Stomach (tissue), 9 donors: ENCODE data around the gene LONP1. TPM values are rescaled to one million over a fixed set of nuclear protein-coding genes. Genes with fewer than 3 reads are reported as not detected.

Experiments
- DNase-seq, 2 donors: peaks; one replicate each; pipeline versions ENCODE4 v3.0.0 to v3.0.0-alpha.2; 2013 to 2019
- H3K27ac ChIP-seq, 5 donors: fragments of 200-600 bp in 4 of 5; sonication (generic) in 4 of 5; one replicate each; pipeline ENCODE4 v1.5.1; 2013 to 2019; ENCODE audit warnings: mild to moderate bottlenecking in 1 of 5, moderate library complexity in 1 of 5
- H3K27me3 ChIP-seq, 3 donors: fragments of 200-600 bp; sonication (generic); one replicate each; pipeline ENCODE4 v1.5.1; 2017 to 2019; ENCODE audit warnings: mixed run types in 1 of 3
- H3K36me3 ChIP-seq, 4 donors: fragments of 200-600 bp; sonication (generic); 1 replicate in 3 of 4; 2 replicates in 1 of 4; pipeline ENCODE4 v1.5.1; 2016 to 2019
- H3K4me1 ChIP-seq, 4 donors: fragments of 200-600 bp; sonication (generic); one replicate each; pipeline ENCODE4 v1.5.1; 2016 to 2019
- H3K4me3 ChIP-seq, 4 donors: fragments of 200-600 bp; sonication (generic) in 3 of 4; one replicate each; pipeline ENCODE4 v1.5.1; 2016 to 2019; ENCODE audit warnings: mild to moderate bottlenecking in 1 of 4
- H3K9me3 ChIP-seq, 4 donors: fragments of 200-600 bp; sonication (generic); one replicate each; pipeline ENCODE4 v1.5.1; 2016 to 2019
- EP300 ChIP-seq: sonication (generic); formaldehyde crosslinking; IDR thresholded peaks from one replicate; pipeline ENCODE4 v1.6.1; 2017; ENCODE audit warnings: antibody characterized with exemption
- POLR2A ChIP-seq, 4 donors: fragments of 450-650 bp; IDR thresholded peaks; one replicate each; pipeline ENCODE4 v1.6.1; 2016; ENCODE audit warnings: antibody characterized with exemption in 4 of 4, control low read depth in 2 of 4, mild to moderate bottlenecking in 1 of 4, moderate library complexity in 1 of 4
- POLR2AphosphoS5 ChIP-seq, 3 donors: sonication (generic); formaldehyde crosslinking; IDR thresholded peaks; one replicate each; pipeline ENCODE4 v1.6.1; 2016; ENCODE audit warnings: antibody characterized with exemption in 3 of 3
- WGBS, 5 donors: extraction: QIAGEN DNeasy Blood & Tissue Kit in 3 of 5; methylation state at CpG; one replicate each; pipeline versions ENCODE4 v1.1.5 to v1.1.7; 2013 to 2018; 5-methylcytosine and 5-hydroxymethylcytosine counted together
- intact Hi-C: fragments of 100-400 bp; cut with DNase I; formaldehyde crosslinking; loops from one replicate; pipeline ENCODE4 v1.15.1; 2023; ENCODE audit warnings: low total_unique reads
- polyA plus RNA-seq, 3 donors: library from polyadenylated mRNA; stranded (reverse); fragments of 200-250 nt; gene quantifications; one replicate each; pipeline ENCODE4 v1.2.3, GENCODE V29; 2013
- total RNA-seq, 5 donors: library from RNA; depleted of rRNA; stranded (reverse); fragments of >200 nt; gene quantifications; one replicate each; pipeline versions ENCODE4 v1.1.0 to v1.2.3, GENCODE V29; 2014 to 2016
- TF ChIP-seq, protein P1 (sequence below), 7 experiments: fragments of 450-650 bp in 4 of 7; fragments of 200-600 bp in 3 of 7; sonication (generic) in 3 of 7; IDR thresholded peaks; one replicate each; pipeline ENCODE4 v1.5.1; 2016 to 2019; ENCODE audit warnings: antibody characterized with exemption in 7 of 7, control low read depth in 2 of 7, mild to moderate bottlenecking in 1 of 7
- donor health status: healthy with polysubstance abuse.
- donor health status: Bipolar disorder and iron deficiency.
- donor health status: healthy.

Gene LONP1
- total and polyA plus RNA-seq, 8 donors = 8.8 to 169 (median 42.5) TPM

DNA sequence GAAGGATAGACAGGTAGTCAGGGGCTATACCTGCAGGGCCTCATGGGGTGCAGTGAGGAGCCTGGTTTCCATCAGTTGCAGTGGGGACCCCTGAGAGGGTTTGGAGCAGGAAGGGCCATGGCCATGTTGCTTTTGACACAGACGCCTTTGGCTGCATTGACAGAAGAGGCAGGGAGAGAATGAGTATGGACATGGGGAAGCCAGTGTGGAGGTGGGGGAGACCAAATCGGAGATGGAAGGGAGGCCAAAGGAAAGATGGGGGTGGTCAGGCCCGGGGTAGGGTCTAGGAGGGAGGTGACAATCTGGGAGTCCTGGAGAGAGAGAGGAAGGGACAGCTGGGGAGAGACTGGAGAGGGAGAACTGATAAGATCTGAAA is 37.9 kb downstream of the LONP1 start:
- no peak for DNase-seq
- Histone ChIP-seq H3K9me3 (no peaks in the 10 kb centered on the region), H3K36me3 (peaks cover 0 to 13% (median 12%) of the 10 kb centered on the region in 4 donors), H3K27ac (no peak overlapping the region), H3K27me3 (no peaks in the 10 kb centered on the region), H3K4me1 (peaks cover 18 to 36% (median 30%) of the 10 kb centered on the region in 4 donors), H3K4me3 (no peak overlapping the region)
- intact Hi-C loops = no loop called here
- WGBS, 5 donors = 87 to 95% (median 89%) methylated on average over 3 of the region's 3 CpGs
- TF ChIP-seq POLR2A (IDR thresholded peaks at IDR 0.05) (no peak), EP300 (no peak), POLR2AphosphoS5 (IDR thresholded peaks at IDR 0.05) (no peak)
- TF ChIP-seq, protein P1, sequence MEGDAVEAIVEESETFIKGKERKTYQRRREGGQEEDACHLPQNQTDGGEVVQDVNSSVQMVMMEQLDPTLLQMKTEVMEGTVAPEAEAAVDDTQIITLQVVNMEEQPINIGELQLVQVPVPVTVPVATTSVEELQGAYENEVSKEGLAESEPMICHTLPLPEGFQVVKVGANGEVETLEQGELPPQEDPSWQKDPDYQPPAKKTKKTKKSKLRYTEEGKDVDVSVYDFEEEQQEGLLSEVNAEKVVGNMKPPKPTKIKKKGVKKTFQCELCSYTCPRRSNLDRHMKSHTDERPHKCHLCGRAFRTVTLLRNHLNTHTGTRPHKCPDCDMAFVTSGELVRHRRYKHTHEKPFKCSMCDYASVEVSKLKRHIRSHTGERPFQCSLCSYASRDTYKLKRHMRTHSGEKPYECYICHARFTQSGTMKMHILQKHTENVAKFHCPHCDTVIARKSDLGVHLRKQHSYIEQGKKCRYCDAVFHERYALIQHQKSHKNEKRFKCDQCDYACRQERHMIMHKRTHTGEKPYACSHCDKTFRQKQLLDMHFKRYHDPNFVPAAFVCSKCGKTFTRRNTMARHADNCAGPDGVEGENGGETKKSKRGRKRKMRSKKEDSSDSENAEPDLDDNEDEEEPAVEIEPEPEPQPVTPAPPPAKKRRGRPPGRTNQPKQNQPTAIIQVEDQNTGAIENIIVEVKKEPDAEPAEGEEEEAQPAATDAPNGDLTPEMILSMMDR (IDR thresholded peaks at IDR 0.05) = no peak

DNA sequence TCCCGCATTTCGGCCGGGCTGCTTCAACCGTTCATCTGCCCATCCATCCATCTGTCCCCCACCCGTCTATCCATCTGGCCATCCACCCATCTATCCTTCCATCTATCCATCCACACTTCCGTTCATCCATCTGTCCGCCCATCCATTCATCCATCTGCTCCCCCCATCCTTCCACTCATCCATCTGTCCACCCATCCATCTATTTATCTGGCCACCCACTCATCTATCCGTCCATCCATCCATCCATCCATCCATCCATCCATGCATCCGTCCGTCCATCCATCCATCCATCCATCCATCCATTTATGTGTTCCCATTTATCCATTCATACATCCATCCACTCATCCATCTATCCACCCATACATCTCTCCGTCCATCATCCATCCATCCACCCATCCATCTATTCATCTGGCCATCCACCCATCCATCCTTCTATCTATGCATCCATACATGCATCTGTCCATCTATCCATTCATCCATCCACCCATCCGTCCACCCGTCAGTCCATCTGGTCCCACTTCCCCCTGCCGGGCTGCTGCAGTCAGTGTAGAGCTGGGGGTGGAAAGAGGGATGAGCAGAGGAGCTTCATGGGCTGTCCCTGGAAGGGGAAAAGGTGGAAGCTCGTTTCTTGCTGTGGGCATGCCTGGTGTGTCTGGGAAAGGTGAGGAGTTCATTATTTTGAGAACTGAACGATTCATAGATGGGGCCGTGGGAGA is 38.4 kb downstream of the LONP1 start:
- DNase-seq = peak in 1 of 2 donors; percentile 8
- H3K36me3 ChIP-seq = peaks cover 0 to 13% (median 12%) of the 10 kb centered on the region in 4 donors
- H3K27me3 ChIP-seq = no peaks in the 10 kb centered on the region
- H3K4me3 ChIP-seq = peak overlapping the region; percentile 70 to 98 (median 80)
- H3K4me1 ChIP-seq = peaks cover 18 to 31% (median 28%) of the 10 kb centered on the region in 4 donors
- H3K9me3 ChIP-seq = no peaks in the 10 kb centered on the region
- peak overlapping the region in 2 of 5 donors; percentile 90 to 91 for H3K27ac ChIP-seq
- WGBS, 5 donors = 61 to 67% (median 63%) methylated on average over 17 of the region's 17 CpGs
- intact Hi-C loops = no loop called here
- TF ChIP-seq POLR2A (IDR thresholded peaks at IDR 0.05) = no peak
- TF ChIP-seq, protein P1 (IDR thresholded peaks at IDR 0.05) = no peak
- TF ChIP-seq POLR2AphosphoS5 (IDR thresholded peaks at IDR 0.05) = no peak

DNA sequence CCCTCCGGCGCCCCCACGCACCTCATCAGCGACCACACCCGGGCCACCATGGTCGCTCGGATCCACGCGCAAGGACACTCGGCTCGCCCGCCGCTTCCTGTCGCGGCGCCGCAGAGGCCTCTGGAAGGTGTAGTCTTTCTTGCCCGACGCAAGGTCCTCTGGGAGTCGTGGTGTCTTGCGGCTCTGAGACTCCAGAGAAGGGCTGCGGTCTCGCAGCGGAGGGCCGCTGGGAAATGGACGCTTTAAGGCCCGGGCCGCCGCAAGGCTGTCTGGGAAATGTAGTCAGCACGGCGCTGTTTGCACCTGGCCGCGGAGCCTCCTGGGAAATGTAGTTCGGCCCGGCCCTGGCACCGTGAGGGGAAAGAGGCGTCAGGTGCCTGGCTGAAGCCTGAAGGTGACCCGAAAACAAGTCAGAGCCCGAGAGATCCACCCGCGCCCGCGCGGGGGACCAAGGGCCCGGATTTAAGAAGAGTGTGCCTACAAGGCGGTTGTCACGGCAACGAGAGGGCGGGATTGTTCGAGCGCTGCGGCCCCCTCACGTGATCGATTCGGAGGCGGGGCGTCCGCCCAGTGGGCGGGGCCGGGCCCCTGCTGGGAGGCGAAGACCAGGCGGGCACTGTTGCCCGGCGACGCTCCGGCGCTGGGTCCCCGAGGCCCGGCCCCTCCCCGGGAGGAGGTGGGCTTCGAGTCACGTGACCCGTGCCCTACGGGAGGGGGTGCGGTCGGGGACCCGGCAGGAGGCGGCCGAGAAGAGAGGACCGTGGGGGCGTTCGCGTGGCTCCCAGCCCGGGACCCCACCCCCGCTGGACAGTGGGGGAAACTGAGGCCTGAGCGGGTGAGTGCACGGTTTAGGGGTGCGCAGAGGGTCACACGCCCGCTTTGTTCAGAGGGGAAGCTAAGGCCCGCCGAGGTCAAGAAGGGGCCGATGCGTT is 39.2 kb downstream of the LONP1 start, which contains the start of the genes HSD11B1L and MICOS13:
Gene HSD11B1L (plus strand): TSS at position 591 of the 932 bp plus-strand sequence. CDS start 3,806 bp downstream, outside the sequence.
Gene MICOS13 (minus strand): TSS at position 80 of the 932 bp plus-strand sequence. CDS start 30 bp downstream, at position 50.
- 0 to 2% (median 1%) methylated on average over 59 to 94 of the region's 94 CpGs for WGBS, 5 donors
- Histone ChIP-seq H3K9me3 (no peaks in the 10 kb centered on the region), H3K27ac (peak within 1 kb of the TSS; percentile 85 to 94 (median 91)), H3K27me3 (no peaks in the 10 kb centered on the region), H3K4me3 (peak within 1 kb of the TSS; percentile 70 to 98 (median 80)), H3K36me3 (peaks cover 0 to 13% (median 12%) of the 10 kb centered on the region in 4 donors), H3K4me1 (peaks cover 13 to 26% (median 24%) of the 10 kb centered on the region in 4 donors)
- peak; percentile 98 to 100 for DNase-seq
- TF ChIP-seq POLR2AphosphoS5 (IDR thresholded peaks at IDR 0.05) (peak; percentile 65 to 93 (median 88)), POLR2A (IDR thresholded peaks at IDR 0.05) (no peak), EP300 (no peak)
- TF ChIP-seq, protein P1 (IDR thresholded peaks at IDR 0.05) = peak in 1 of 7 experiments; percentile 9
- intact Hi-C loops = no loop called here

DNA sequence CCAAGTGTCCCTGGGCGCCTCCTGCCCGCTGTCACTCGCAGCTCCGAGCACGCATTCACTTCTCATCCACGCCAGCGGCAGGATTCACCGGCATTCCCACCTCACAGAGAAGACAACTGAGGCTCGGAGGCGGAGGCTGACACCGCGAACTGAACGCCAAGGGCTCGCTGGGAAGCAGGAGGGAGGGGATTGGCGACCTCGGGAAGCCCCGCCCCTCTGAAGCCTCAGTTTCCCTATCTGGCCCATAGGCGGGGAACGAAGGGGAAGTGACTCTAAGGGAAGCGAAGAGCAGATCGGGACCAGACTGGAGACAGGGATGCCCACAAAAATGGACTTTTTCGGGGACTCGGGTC is 39.9 kb downstream of the LONP1 start:
- 0 to 1% (median 0%) methylated on average over 20 to 23 of the region's 23 CpGs for WGBS, 5 donors
- peaks cover 0 to 13% (median 12%) of the 10 kb centered on the region in 4 donors for H3K36me3 ChIP-seq
- TF ChIP-seq EP300 (no peak), POLR2AphosphoS5 (IDR thresholded peaks at IDR 0.05) (no peak), POLR2A (IDR thresholded peaks at IDR 0.05) (no peak)
- TF ChIP-seq, protein P1 (IDR thresholded peaks at IDR 0.05) = no peak
- intact Hi-C loops = no loop called here
- H3K9me3 ChIP-seq = no peaks in the 10 kb centered on the region
- H3K4me3 ChIP-seq = peak overlapping the region; percentile 70 to 98 (median 80)
- no peak for DNase-seq
- peaks cover 13 to 26% (median 24%) of the 10 kb centered on the region in 4 donors for H3K4me1 ChIP-seq
- H3K27ac ChIP-seq = peak overlapping the region; percentile 82 to 94 (median 91)
- H3K27me3 ChIP-seq = no peaks in the 10 kb centered on the region
